ENCODE measurements around the gene PRR11. TPM values are rescaled to one million over a fixed set of nuclear protein-coding genes. Genes with fewer than 3 reads are reported as not detected.
A peak's percentile ranks its signal among the peaks of the same experiment; 100 is the strongest.

The PRR11 gene
- total and polyA plus RNA-seq, 2 of the 4 experiments (the other 2 are of a cell fraction) = 8.6 to 24.0 TPM

DNA sequence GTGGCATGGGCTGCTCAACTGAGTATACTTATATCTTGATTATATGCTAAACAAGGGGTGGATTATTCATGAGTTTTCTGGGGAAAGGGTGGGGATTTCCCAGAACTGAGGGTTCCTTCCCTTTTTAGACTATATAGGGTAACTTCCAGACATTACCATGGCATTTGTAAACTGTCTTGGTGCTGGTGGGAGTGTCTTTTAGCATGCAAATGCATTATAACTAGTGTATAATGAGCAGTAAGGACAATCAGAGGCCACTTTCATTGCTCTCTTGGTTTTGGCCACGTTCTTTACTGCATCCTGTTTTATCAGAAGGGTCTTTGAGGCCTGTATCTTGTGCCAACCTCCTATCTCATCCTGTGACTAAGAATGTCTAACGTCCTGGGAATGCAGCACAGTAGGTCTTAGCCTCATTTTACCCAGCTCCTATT, 12.0 kb downstream of the PRR11 start:
- intact Hi-C loops (cut with micrococcal nuclease) (no loop called here), in situ Hi-C loops (cut with MboI; ENCODE audit: low sequenced_read_pairs) (no loop called here), dilution Hi-C loops (cut with HindIII; ENCODE audit: low sequenced_read_pairs, unreplicated experiment) (no loop called here)
- Histone ChIP-seq H3K4me3 (ENCODE audit: insufficient read depth, low read depth, low read length) (no peak overlapping the region), H3K4me2 (ENCODE audit: low read depth, low read length) (peak overlapping the region; percentile 9; the same call in 1 of the 2 replicates), H2AFZ (replicated peaks; ENCODE audit: low read length, poor library complexity) (no peak overlapping the region), H3K23ac (ENCODE audit: low read depth, low read length) (peak overlapping the region; percentile 26), H2BK120ac (ENCODE audit: low read depth, low read length) (peak overlapping the region; percentile 44; the same call in 1 of the 2 replicates), H3K9me1 (ENCODE audit: insufficient read depth, low read length) (0 out of 2 replicates have a peak, but pooled peaks cover 2% of the 10 kb centered on the region), H3K4me1 (ENCODE audit: control insufficient read depth, insufficient read depth, low read length) (peaks cover 3% of the 10 kb centered on the region), H3K18ac (ENCODE audit: low read depth, low read length) (peak overlapping the region; percentile 61; the same call in 1 of the 2 replicates), H4K91ac (ENCODE audit: insufficient read depth, low read depth, low read length) (no peak overlapping the region), H4K5ac (ENCODE audit: low read depth, low read length) (peak overlapping the region; percentile 64; the same call in 1 of the 2 replicates), H3K27ac (ENCODE audit: insufficient read depth, low read length) (peak overlapping the region; percentile 49; the same call in 1 of the 2 replicates), H3K14ac (replicated peaks; ENCODE audit: low read depth, low read length) (peak overlapping the region; percentile 42; the same call in 1 of the 2 replicates), H3K9me3 (ENCODE audit: control insufficient read depth, insufficient read depth, low read length) (no peaks in the 10 kb centered on the region), H2AK9ac (replicated peaks; ENCODE audit: low read depth, low read length, poor library complexity) (no peak overlapping the region), H2BK15ac (ENCODE audit: low read depth, low read length) (no peak overlapping the region), H3K56ac (ENCODE audit: extremely low read depth, insufficient read depth, low read length) (no peak overlapping the region), H3K9ac (ENCODE audit: low read depth, low read length) (no peak overlapping the region), H3K36me3 (ENCODE audit: control insufficient read depth, insufficient read depth, low read length) (peaks cover 5% of the 10 kb centered on the region; the same call in 1 of the 2 replicates), H2AK5ac (ENCODE audit: low read depth, low read length) (no peak overlapping the region), H3K27me3 (ENCODE audit: control insufficient read depth, insufficient read depth, low read length) (no peaks in the 10 kb centered on the region), H4K20me1 (ENCODE audit: insufficient read depth, low read length) (no peaks in the 10 kb centered on the region), H2BK5ac (ENCODE audit: low read depth, low read length, poor library complexity, severe bottlenecking) (peak overlapping the region; percentile 80), H3K79me1 (ENCODE audit: low read depth in 1 of 2, low read length in 2 of 2) (peaks cover 13 to 36% of the 10 kb centered on the region in 2 experiments), H4K8ac (ENCODE audit: low read depth in 2 of 2, low read length in 2 of 2) (peak overlapping the region; percentile 41 to 83), H3K4ac (ENCODE audit: low read depth, low read length) (peak overlapping the region; percentile 38; the same call in 1 of the 2 replicates), H2BK20ac (ENCODE audit: low read depth, low read length) (0 out of 2 replicates have a peak overlapping the region, but pooled peaks have one; percentile 37)
- ATAC-seq (ENCODE audit: low read depth) (peak; percentile 33; the same call in 1 of the 2 replicates), DNase-seq (peak; percentile 59)
- CTCF ChIA-PET = no interaction called here
- TF ChIP-seq, protein P1, sequence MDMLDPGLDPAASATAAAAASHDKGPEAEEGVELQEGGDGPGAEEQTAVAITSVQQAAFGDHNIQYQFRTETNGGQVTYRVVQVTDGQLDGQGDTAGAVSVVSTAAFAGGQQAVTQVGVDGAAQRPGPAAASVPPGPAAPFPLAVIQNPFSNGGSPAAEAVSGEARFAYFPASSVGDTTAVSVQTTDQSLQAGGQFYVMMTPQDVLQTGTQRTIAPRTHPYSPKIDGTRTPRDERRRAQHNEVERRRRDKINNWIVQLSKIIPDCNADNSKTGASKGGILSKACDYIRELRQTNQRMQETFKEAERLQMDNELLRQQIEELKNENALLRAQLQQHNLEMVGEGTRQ (IDR thresholded peaks at IDR 0.05; ENCODE audit: low read depth, low read length) = no peak
- no peak for TF ChIP-seq SMC3 (IDR thresholded peaks at IDR 0.05; ENCODE audit: low read depth, low read length)
- TF ChIP-seq CHD1 (IDR thresholded peaks at IDR 0.05; ENCODE audit: low read depth, low read length) = no peak
- TF ChIP-seq FOS (IDR thresholded peaks at IDR 0.05; ENCODE audit: low read depth, low read length) = no peak
- no peak for TF ChIP-seq NFE2L2 (IDR thresholded peaks at IDR 0.05; ENCODE audit: low read depth, low read length)
- TF ChIP-seq CEBPB (IDR thresholded peaks at IDR 0.05; ENCODE audit: low read depth, low read length) = no peak
- no peak for TF ChIP-seq MXI1 (IDR thresholded peaks at IDR 0.05; ENCODE audit: borderline replicate concordance, low read depth, low read length)
- no peak for TF ChIP-seq POLR2A (IDR thresholded peaks at IDR 0.05; ENCODE audit: low read depth, low read length)
- no peak for TF ChIP-seq RFX5 (IDR thresholded peaks at IDR 0.05; ENCODE audit: low read depth, low read length)
- no peak for TF ChIP-seq RCOR1 (IDR thresholded peaks at IDR 0.05; ENCODE audit: insufficient replicate concordance, low read length)
- TF ChIP-seq, protein P2, sequence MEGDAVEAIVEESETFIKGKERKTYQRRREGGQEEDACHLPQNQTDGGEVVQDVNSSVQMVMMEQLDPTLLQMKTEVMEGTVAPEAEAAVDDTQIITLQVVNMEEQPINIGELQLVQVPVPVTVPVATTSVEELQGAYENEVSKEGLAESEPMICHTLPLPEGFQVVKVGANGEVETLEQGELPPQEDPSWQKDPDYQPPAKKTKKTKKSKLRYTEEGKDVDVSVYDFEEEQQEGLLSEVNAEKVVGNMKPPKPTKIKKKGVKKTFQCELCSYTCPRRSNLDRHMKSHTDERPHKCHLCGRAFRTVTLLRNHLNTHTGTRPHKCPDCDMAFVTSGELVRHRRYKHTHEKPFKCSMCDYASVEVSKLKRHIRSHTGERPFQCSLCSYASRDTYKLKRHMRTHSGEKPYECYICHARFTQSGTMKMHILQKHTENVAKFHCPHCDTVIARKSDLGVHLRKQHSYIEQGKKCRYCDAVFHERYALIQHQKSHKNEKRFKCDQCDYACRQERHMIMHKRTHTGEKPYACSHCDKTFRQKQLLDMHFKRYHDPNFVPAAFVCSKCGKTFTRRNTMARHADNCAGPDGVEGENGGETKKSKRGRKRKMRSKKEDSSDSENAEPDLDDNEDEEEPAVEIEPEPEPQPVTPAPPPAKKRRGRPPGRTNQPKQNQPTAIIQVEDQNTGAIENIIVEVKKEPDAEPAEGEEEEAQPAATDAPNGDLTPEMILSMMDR (conservative IDR thresholded peaks at IDR 0.05; ENCODE audit: low read depth, low read length) = no peak
- TF ChIP-seq MAZ (IDR thresholded peaks at IDR 0.05; ENCODE audit: borderline replicate concordance, low read depth, low read length) = no peak
- TF ChIP-seq, protein P3, sequence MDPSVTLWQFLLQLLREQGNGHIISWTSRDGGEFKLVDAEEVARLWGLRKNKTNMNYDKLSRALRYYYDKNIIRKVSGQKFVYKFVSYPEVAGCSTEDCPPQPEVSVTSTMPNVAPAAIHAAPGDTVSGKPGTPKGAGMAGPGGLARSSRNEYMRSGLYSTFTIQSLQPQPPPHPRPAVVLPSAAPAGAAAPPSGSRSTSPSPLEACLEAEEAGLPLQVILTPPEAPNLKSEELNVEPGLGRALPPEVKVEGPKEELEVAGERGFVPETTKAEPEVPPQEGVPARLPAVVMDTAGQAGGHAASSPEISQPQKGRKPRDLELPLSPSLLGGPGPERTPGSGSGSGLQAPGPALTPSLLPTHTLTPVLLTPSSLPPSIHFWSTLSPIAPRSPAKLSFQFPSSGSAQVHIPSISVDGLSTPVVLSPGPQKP (IDR thresholded peaks at IDR 0.05; ENCODE audit: borderline replicate concordance, low read depth, low read length) = no peak
- TF ChIP-seq BHLHE40 (IDR thresholded peaks at IDR 0.05; ENCODE audit: low read depth, low read length) = no peak
- TF ChIP-seq MAFK (IDR thresholded peaks at IDR 0.05; ENCODE audit: low read depth, low read length) = no peak
- no peak for TF ChIP-seq RAD21 (IDR thresholded peaks at IDR 0.05; ENCODE audit: low read length)
- POLR2A ChIA-PET (ENCODE audit: unreplicated experiment) = no interaction called here
- WGBS, 2 experiments (ENCODE audit: extremely low coverage in 2 of 2, insufficient read length in 1 of 2) = no CpG with 5 or more reads among the region's 2 CpGs
- BruUV-seq (replicated peaks) = no TSS peak
